SK-N-SH treated with all-trans-retinoic acid at 6 μM for 48 hours (cell line): ENCODE results near the gene C12orf57.

ENCODE experiments used
- ATAC-seq: fragments of 200-7000 bp; cut with Tn5 transposase; 3 replicates; pipeline ENCODE4 v1.9.1; 2020; ENCODE audit warnings: mild to moderate bottlenecking, moderate library complexity
- ARNTL ChIP-seq: fragments of 450-650 bp; formaldehyde crosslinking; IDR thresholded peaks from 2 replicates; pipeline ENCODE4 v1.5.0; 2020; ENCODE audit warnings: low read depth, mild to moderate bottlenecking, moderate library complexity, borderline replicate concordance
- BACH2 ChIP-seq: fragments of 250-450 bp; sonication (Bioruptor Pico); IDR thresholded peaks from 2 replicates; pipeline ENCODE4 v1.9.0; 2021; ENCODE audit warnings: mild to moderate bottlenecking, borderline replicate concordance
- CREB5 ChIP-seq: fragments of 250-450 bp; sonication (Bioruptor Pico); IDR thresholded peaks from 2 replicates; pipeline ENCODE4 v1.5.1; 2020; ENCODE audit warnings: low read depth, mild to moderate bottlenecking, moderate library complexity
- CSDC2 ChIP-seq: fragments of 250-450 bp; sonication (Bioruptor Pico); IDR thresholded peaks from 2 replicates; pipeline ENCODE4 v1.5.0; 2020; ENCODE audit warnings: mild to moderate bottlenecking, moderate library complexity
- ESRRG ChIP-seq: fragments of 250-450 bp; sonication (Bioruptor Pico); IDR thresholded peaks from 2 replicates; pipeline ENCODE4 v1.6.1; 2021; ENCODE audit warnings: mild to moderate bottlenecking
- GLIS3 ChIP-seq: fragments of 250-450 bp; sonication (Bioruptor Pico); IDR thresholded peaks from 2 replicates; pipeline ENCODE4 v1.5.0; 2020; ENCODE audit warnings: mild to moderate bottlenecking, moderate library complexity
- ISL1 ChIP-seq: fragments of 250-450 bp; sonication (Bioruptor Pico); IDR thresholded peaks from 2 replicates; pipeline ENCODE4 v2.1.2; 2022; ENCODE audit warnings: mild to moderate bottlenecking, moderate library complexity
- PATZ1 ChIP-seq: fragments of 250-450 bp; sonication (Bioruptor Pico); IDR thresholded peaks from 2 replicates; pipeline ENCODE4 v1.8.0; 2020; ENCODE audit warnings: mild to moderate bottlenecking, moderate library complexity, borderline replicate concordance
- POU6F1 ChIP-seq: fragments of 250-450 bp; sonication (Bioruptor Pico); IDR thresholded peaks from 2 replicates; pipeline ENCODE4 v1.8.0; 2021; ENCODE audit warnings: low read depth, mild to moderate bottlenecking, moderate library complexity, borderline replicate concordance
- PPARA ChIP-seq: fragments of 250-450 bp; sonication (Bioruptor Pico); IDR thresholded peaks from 2 replicates; pipeline ENCODE4 v1.5.0; 2020; ENCODE audit warnings: mild to moderate bottlenecking, borderline replicate concordance
- RARB ChIP-seq: fragments of 250-450 bp; sonication (Bioruptor Pico); IDR thresholded peaks from 2 replicates; pipeline ENCODE4 v1.8.0; 2021; ENCODE audit warnings: mild to moderate bottlenecking, moderate library complexity
- SNAI2 ChIP-seq: fragments of 250-450 bp; sonication (Bioruptor Pico); IDR thresholded peaks from 2 replicates; pipeline ENCODE4 v1.5.0; 2020; ENCODE audit warnings: mild to moderate bottlenecking, moderate library complexity
- TCF4 ChIP-seq: fragments of 250-450 bp; sonication (Bioruptor Pico); IDR thresholded peaks from 2 replicates; pipeline ENCODE4 v1.8.0; 2021; ENCODE audit warnings: mild to moderate bottlenecking, moderate library complexity, borderline replicate concordance
- TOX ChIP-seq: fragments of 250-450 bp; sonication (Bioruptor Pico); IDR thresholded peaks from 2 replicates; pipeline ENCODE4 v1.8.0; 2021; ENCODE audit warnings: mild to moderate bottlenecking, moderate library complexity, borderline replicate concordance
- ZC3H10 ChIP-seq: fragments of 250-450 bp; sonication (Bioruptor Pico); IDR thresholded peaks from 2 replicates; pipeline ENCODE4 v1.5.1; 2021; ENCODE audit warnings: mild to moderate bottlenecking, moderate library complexity
- ZFP3 ChIP-seq: fragments of 250-450 bp; sonication (Bioruptor Pico); IDR thresholded peaks from 2 replicates; pipeline ENCODE4 v1.5.0; 2020; ENCODE audit warnings: mild to moderate bottlenecking, moderate library complexity
- ZNF565 ChIP-seq: fragments of 450-650 bp; formaldehyde crosslinking; conservative IDR thresholded peaks from 2 replicates; pipeline ENCODE4 v1.5.0; 2020; ENCODE audit warnings: low read depth, mild to moderate bottlenecking, moderate library complexity
- ZNF70 ChIP-seq: fragments of 450-650 bp; formaldehyde crosslinking; IDR thresholded peaks from 2 replicates; pipeline ENCODE4 v1.5.0; 2020; ENCODE audit warnings: mild to moderate bottlenecking, moderate library complexity
- ZNF8 ChIP-seq: fragments of 450-650 bp; formaldehyde crosslinking; IDR thresholded peaks from 2 replicates; pipeline ENCODE4 v1.5.0; 2020; ENCODE audit warnings: mild to moderate bottlenecking, moderate library complexity

C12orf57 gene

GRCh38 chr12:6956021-6956727, 12.4 kb downstream of the C12orf57 start:
- no peak for ATAC-seq
- no peak for TF ChIP-seq POU6F1 (CRISPR knock-in tag)
- TF ChIP-seq ESRRG (CRISPR knock-in tag): no peak
- no peak for TF ChIP-seq RARB (CRISPR knock-in tag)
- no peak for TF ChIP-seq ISL1 (CRISPR knock-in tag)
- TF ChIP-seq TOX (CRISPR knock-in tag): no peak
- no peak for TF ChIP-seq GLIS3 (CRISPR knock-in tag)
- TF ChIP-seq BACH2: no peak
- TF ChIP-seq PPARA (CRISPR knock-in tag): no peak
- TF ChIP-seq ZFP3 (CRISPR knock-in tag): no peak
- TF ChIP-seq SNAI2: no peak
- no peak for TF ChIP-seq ARNTL
- TF ChIP-seq PATZ1 (CRISPR knock-in tag): no peak
- no peak for TF ChIP-seq ZC3H10 (CRISPR knock-in tag)
- TF ChIP-seq, all 23 proteins: peak for 0

- no peak for ATAC-seq
- TF ChIP-seq ZNF70 (CRISPR knock-in tag) (no peak), PPARA (CRISPR knock-in tag) (no peak), ZNF565 (no peak), CSDC2 (CRISPR knock-in tag) (no peak), PATZ1 (CRISPR knock-in tag) (no peak), ISL1 (CRISPR knock-in tag) (no peak), ESRRG (CRISPR knock-in tag) (no peak), RARB (CRISPR knock-in tag) (no peak), ZFP3 (CRISPR knock-in tag) (no peak), ZNF8 (CRISPR knock-in tag) (no peak), TCF4 (CRISPR knock-in tag) (no peak), POU6F1 (CRISPR knock-in tag) (no peak), CREB5 (CRISPR knock-in tag) (no peak)
Observed at GRCh38 chr12:6957151-6957701, 13.4 kb downstream of the C12orf57 start.

- TF ChIP-seq PATZ1 (CRISPR knock-in tag): no peak
- ATAC-seq: no peak
Observed at GRCh38 chr12:6957741-6958608, 14.2 kb downstream of the C12orf57 start.
